ENCODE results near the gene HAP1. TPM values are rescaled to one million over a fixed set of nuclear protein-coding genes. Genes with fewer than 3 reads are reported as not detected.
"Not testable (repeated sequence)": the region's sequence is repeated elsewhere in the genome, so short reads cannot be mapped to it uniquely, and the experiment has no call there.

The HAP1 gene
- total and polyA plus RNA-seq, 2 of the 8 experiments (the other 6 are each of a cell fraction or from before 2014, with no cell fraction given) = 2.3 to 3.6 TPM

DNA sequence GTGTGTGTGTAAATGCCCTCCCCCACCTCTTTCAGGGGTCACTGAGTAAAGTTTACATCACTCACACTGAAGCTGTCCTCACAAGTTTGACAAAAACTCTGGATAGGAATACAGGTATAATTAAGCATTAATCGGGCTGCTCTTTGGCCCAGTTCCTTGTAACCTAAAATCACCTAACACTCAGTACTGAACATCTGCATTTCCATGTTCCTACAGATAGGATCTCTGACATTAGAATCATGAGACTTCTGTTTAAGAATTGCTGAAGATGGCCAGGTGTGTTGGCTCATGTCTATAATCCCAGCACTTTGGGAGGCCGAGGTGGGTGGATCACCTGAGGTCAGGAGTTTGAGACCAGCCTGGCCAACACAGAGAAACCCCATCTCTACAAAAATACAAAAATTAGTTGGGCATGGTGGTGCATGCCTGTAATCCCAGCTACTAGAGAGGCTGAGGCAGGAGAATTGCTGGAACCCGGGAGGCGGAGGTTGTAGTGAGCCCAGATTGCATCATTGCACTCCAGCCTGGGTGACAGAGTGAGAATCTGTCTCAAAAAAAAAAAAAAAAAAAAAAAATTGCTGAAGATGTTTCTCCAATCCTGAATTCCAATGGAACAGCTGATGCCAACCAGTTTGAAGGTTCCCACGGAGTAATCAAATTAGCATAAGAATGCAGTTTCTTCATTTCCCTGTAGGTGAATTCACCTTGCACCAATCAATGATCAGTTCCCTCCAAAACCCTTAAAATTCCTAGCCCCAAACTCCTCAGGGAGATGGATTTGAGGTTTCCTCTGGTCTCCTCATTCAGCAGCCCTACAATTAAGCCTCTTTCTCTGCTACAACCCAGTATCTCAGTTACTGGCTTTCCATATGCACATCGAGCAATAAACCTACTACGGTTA lies 59.0 kb downstream of the HAP1 start:
- peak overlapping the region; percentile 53 for H3K4ac ChIP-seq (replicated peaks; ENCODE audit: insufficient read length, low read depth, low read length)
- H4K8ac ChIP-seq (ENCODE audit: extremely low read depth, insufficient read depth, low read length); H2BK15ac ChIP-seq (ENCODE audit: low read length); H3K9ac ChIP-seq (replicated peaks in 1 of 4; ENCODE audit: extremely low read depth in 1 of 4, low read depth in 3 of 4, low read length in 3 of 4); H4K20me1 ChIP-seq (replicated peaks in 1 of 2; ENCODE audit: control insufficient read depth in 1 of 2, insufficient read depth in 2 of 2, low read length in 2 of 2); H2AK5ac ChIP-seq (ENCODE audit: low read depth, low read length); H3K14ac ChIP-seq (ENCODE audit: insufficient read length); H3K79me2 ChIP-seq (ENCODE audit: control insufficient read depth in 1 of 2, insufficient read depth in 2 of 2, low read length in 2 of 2); H3K36me3 ChIP-seq (ENCODE audit: control insufficient read depth in 2 of 4, insufficient read depth in 4 of 4, low read length in 3 of 4); H2AFZ ChIP-seq (ENCODE audit: low read length); H3K27me3 ChIP-seq (replicated peaks in 1 of 4; ENCODE audit: control insufficient read depth in 3 of 4, extremely low read depth in 1 of 4, insufficient read depth in 3 of 4, low read length in 3 of 4); H3K79me1 ChIP-seq (ENCODE audit: low read depth, low read length); H3K23ac ChIP-seq (ENCODE audit: insufficient read length); FAIRE-seq; H2BK5ac ChIP-seq (ENCODE audit: low read depth, low read length); DNase-seq (ENCODE audit: low read depth in 1 of 2, low spot score in 2 of 2); H3K23me2 ChIP-seq (ENCODE audit: low read depth, low read length); H3K9me3 ChIP-seq (ENCODE audit: insufficient read depth in 2 of 2, low read depth in 1 of 2, low read length in 1 of 2); H3K56ac ChIP-seq (replicated peaks; ENCODE audit: insufficient read length, low read depth, low read length): not testable (repeated sequence)
- H3K18ac ChIP-seq (ENCODE audit: extremely low read depth, low read length) = peak overlapping the region; percentile 52; the same call in 1 of the 2 replicates
- ChIA-PET CTCF (ENCODE audit: partially characterized antibody) (interaction anchor here (1.3 to 7.1 kb wide), 3 partner anchors 8 to 96 kb away, joined by 4 to 59 read pairs (median 7); no protein-coding TSS in a partner anchor), POLR2A (ENCODE audit: partially characterized antibody) (interaction anchor here (1.0 to 9.2 kb wide), 5 partner anchors 9 to 147 kb away, joined by 3 to 233 read pairs (median 6); partner anchors contain the start of genes EIF1 and KRT19)
- H3K4me2 ChIP-seq (ENCODE audit: insufficient read depth in 1 of 2, low read depth in 2 of 2, low read length in 2 of 2) = peak overlapping the region; percentile 16 to 52; a peak in 3 of 4 replicates
- peaks cover 2 to 22% (median 8%) of the 10 kb centered on the region in 4 experiments; a peak in 5 of 7 replicates for H3K4me1 ChIP-seq (replicated peaks in 1 of 4; ENCODE audit: control insufficient read depth in 3 of 4, insufficient read depth in 4 of 4, low read length in 3 of 4)
- H4K91ac ChIP-seq (replicated peaks; ENCODE audit: insufficient read length, low read length) = peak overlapping the region; percentile 42
- H4K5ac ChIP-seq (ENCODE audit: insufficient read length, low read depth, low read length) = peak overlapping the region; percentile 21
- H2BK120ac ChIP-seq (replicated peaks; ENCODE audit: low read depth, low read length) = peak overlapping the region; percentile 97
- peak overlapping the region; percentile 30 for H2BK12ac ChIP-seq (ENCODE audit: low read depth, low read length)
- 64% methylated on average over 7 of the region's 7 CpGs; no CpG with 5 or more reads in 1 of the 2 experiments for WGBS, 2 experiments (ENCODE audit: extremely low coverage in 1 of 2, insufficient coverage in 1 of 2, insufficient read length in 1 of 2, insufficient replicate concordance in 2 of 2, low coverage in 1 of 2, low lambda C conversion rate in 2 of 2, missing lambda C conversion rate in 1 of 2)
- peak overlapping the region; percentile 58; the same call in 1 of the 2 replicates for H3K27ac ChIP-seq (ENCODE audit: low read depth, low read length)
- H2BK20ac ChIP-seq (ENCODE audit: low read length) = peak overlapping the region; percentile 91; the same call in 1 of the 2 replicates
- TF ChIP-seq, protein P1, sequence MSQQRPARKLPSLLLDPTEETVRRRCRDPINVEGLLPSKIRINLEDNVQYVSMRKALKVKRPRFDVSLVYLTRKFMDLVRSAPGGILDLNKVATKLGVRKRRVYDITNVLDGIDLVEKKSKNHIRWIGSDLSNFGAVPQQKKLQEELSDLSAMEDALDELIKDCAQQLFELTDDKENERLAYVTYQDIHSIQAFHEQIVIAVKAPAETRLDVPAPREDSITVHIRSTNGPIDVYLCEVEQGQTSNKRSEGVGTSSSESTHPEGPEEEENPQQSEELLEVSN (IDR thresholded peaks at IDR 0.05) = peak; percentile 76
- TF ChIP-seq, protein P2, sequence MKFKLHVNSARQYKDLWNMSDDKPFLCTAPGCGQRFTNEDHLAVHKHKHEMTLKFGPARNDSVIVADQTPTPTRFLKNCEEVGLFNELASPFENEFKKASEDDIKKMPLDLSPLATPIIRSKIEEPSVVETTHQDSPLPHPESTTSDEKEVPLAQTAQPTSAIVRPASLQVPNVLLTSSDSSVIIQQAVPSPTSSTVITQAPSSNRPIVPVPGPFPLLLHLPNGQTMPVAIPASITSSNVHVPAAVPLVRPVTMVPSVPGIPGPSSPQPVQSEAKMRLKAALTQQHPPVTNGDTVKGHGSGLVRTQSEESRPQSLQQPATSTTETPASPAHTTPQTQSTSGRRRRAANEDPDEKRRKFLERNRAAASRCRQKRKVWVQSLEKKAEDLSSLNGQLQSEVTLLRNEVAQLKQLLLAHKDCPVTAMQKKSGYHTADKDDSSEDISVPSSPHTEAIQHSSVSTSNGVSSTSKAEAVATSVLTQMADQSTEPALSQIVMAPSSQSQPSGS (IDR thresholded peaks at IDR 0.05; ENCODE audit: low read length) = 0 out of 2 replicates have a peak, but pooled peaks have one; percentile 59
- TF ChIP-seq SP1 (IDR thresholded peaks at IDR 0.05; ENCODE audit: low read depth, low read length) (0 out of 2 replicates have a peak, but pooled peaks have one; percentile 39), JUND (IDR thresholded peaks at IDR 0.05; ENCODE audit: low read length) (0 out of 2 replicates have a peak, but pooled peaks have one; percentile 27), SIN3A (conservative IDR thresholded peaks at IDR 0.05 in 1 of 2, IDR thresholded peaks at IDR 0.05 in 1 of 2; ENCODE audit: low read depth in 1 of 2, low read length in 2 of 2) (peak in 1 of 2 experiments; percentile 76; a peak in 2 of 4 replicates), POU5F1 (IDR thresholded peaks at IDR 0.05; ENCODE audit: low read depth, low read length) (0 out of 2 replicates have a peak, but pooled peaks have one; percentile 40)
- H3K4me3 ChIP-seq (ENCODE audit: extremely low read depth in 1 of 4, insufficient read depth in 2 of 4, low read depth in 3 of 4, low read length in 4 of 4) = peak overlapping the region in 1 of 4 experiments; percentile 36; a peak in 2 of 8 replicates

All from H1 (cell line).